MCF 10A (cell line): ENCODE results near the gene METAP1. TPM values are rescaled to one million over a fixed set of nuclear protein-coding genes. Genes with fewer than 3 reads are reported as not detected.

Source experiments
- BruUV-seq: library from RNA; stranded (reverse); fragments of 400-500 nt; replicated peaks from 2 replicates; lab custom pipeline; 2021; lab: Mats Ljungman, UMichigan
- CTCF ChIA-PET: fragments of 300-600 bp; sonication (Branson Sonifier 250); formaldehyde crosslinking; extraction: SDS; loops from one replicate; lab custom pipeline; 2021; ENCODE audit warnings: antibody characterized with exemption, inconsistent platforms; lab: Yijun Ruan, JAX
- POLR2A ChIA-PET: fragments of 300-600, 350-650 bp; sonication (Branson Sonifier 250); formaldehyde crosslinking; extraction: SDS; loops from one replicate; lab custom pipeline; 2020; ENCODE audit warnings: antibody characterized with exemption, inconsistent platforms; lab: Yijun Ruan, JAX
- DNase-seq: peaks from one replicate; pipeline ENCODE4 v3.0.0-alpha.2; 2018; ENCODE audit not compliant: unreplicated experiment
- H3K27ac Mint-ChIP-seq: one replicate; pipeline ENCODE4 v1.8.0; 2022; ENCODE audit warnings: mild to moderate bottlenecking, low read depth, mixed read lengths; ENCODE audit not compliant: unreplicated experiment
- H3K27me3 Mint-ChIP-seq: one replicate; pipeline ENCODE4 v1.8.0; 2022; ENCODE audit warnings: mixed read lengths; ENCODE audit not compliant: insufficient read depth, unreplicated experiment
- H3K36me3 Mint-ChIP-seq: one replicate; pipeline ENCODE4 v1.8.0; 2022; ENCODE audit warnings: mild to moderate bottlenecking, moderate library complexity, mixed read lengths; ENCODE audit not compliant: insufficient read depth, unreplicated experiment
- H3K4me1 Mint-ChIP-seq: one replicate; pipeline ENCODE4 v1.8.0; 2022; ENCODE audit warnings: mixed read lengths; ENCODE audit not compliant: insufficient read depth, unreplicated experiment
- H3K4me3 Mint-ChIP-seq: one replicate; pipeline ENCODE4 v1.8.0; 2022; ENCODE audit warnings: mild to moderate bottlenecking, moderate library complexity, mixed read lengths; ENCODE audit not compliant: unreplicated experiment
- H3K9me3 Mint-ChIP-seq: one replicate; pipeline ENCODE4 v1.8.0; 2022; ENCODE audit warnings: mixed read lengths; ENCODE audit not compliant: unreplicated experiment
- CTCF ChIP-seq: fragments of 200-600 bp; IDR thresholded peaks from one replicate; pipeline ENCODE4 v1.8.0; 2022; ENCODE audit warnings: antibody characterized with exemption, mild to moderate bottlenecking; ENCODE audit not compliant: unreplicated experiment
- intact Hi-C: fragments of 100-400 bp; cut with micrococcal nuclease; formaldehyde crosslinking; loops from 2 replicates; pipeline ENCODE4 v1.14.1; 2022
- total RNA-seq: library from RNA; stranded (reverse); gene quantifications from 2 replicates; pipeline ENCODE4 v1.2.3, GENCODE V29; 2022

METAP1 gene
- total RNA-seq, 1 experiment from 2014 or later = 61.4 TPM

DNA sequence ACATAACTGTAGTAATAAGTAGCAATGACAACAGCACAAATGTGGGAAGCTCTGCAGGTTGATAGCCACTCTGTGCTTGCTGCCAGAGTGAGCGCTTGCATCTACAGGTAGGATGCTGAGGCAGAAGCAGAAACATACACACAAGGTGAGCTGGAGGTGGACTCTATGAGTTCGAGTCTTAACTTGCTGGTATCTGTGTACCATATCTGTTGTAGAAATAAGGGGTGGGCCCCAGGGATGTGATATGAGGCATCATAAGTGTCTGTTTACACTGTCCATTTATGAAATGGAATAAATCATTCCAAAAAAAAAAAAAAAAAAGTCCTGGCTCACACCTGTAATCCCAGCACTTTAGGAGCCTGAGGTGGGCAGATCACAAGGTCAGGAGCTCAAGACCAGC, 33.8 kb upstream of the METAP1 start:
- DNase-seq = no peak
- peaks cover 11% of the 10 kb centered on the region for H3K4me1 Mint-ChIP-seq
- H3K36me3 Mint-ChIP-seq = no peaks in the 10 kb centered on the region
- H3K9me3 Mint-ChIP-seq = no peaks in the 10 kb centered on the region
- H3K27me3 Mint-ChIP-seq = no peaks in the 10 kb centered on the region
- no peak overlapping the region for H3K4me3 Mint-ChIP-seq
- BruUV-seq = no TSS peak
- ChIA-PET CTCF (interaction anchor here (0.6 to 1.5 kb wide), 6 partner anchors 8 to 849 kb away, joined by 3 to 6 read pairs (median 4); no protein-coding TSS in a partner anchor), POLR2A (interaction anchor here (1.1 kb wide), 1 partner anchor 33 kb away, joined by 3 read pairs; the partner anchor contains the start of gene METAP1)
- no peak overlapping the region for H3K27ac Mint-ChIP-seq
- intact Hi-C loops = no loop called here
- no peak for TF ChIP-seq CTCF

- no peaks in the 10 kb centered on the region for H3K9me3 Mint-ChIP-seq
- peak overlapping the region; percentile 90 for H3K27ac Mint-ChIP-seq
- intact Hi-C loops = no loop called here
- H3K36me3 Mint-ChIP-seq = no peaks in the 10 kb centered on the region
- H3K4me1 Mint-ChIP-seq = peaks cover 11% of the 10 kb centered on the region
- ChIA-PET CTCF (interaction anchor here (0.6 to 4.4 kb wide), 6 partner anchors 10 to 42 kb away, joined by 3 to 24 read pairs (median 4); partner anchors contain the start of gene METAP1), POLR2A (interaction anchor here (0.7 to 1.5 kb wide), 5 partner anchors 10 to 66 kb away, joined by 3 to 6 read pairs (median 3); partner anchors contain the start of gene METAP1)
- BruUV-seq = no TSS peak
- DNase-seq = peak; percentile 41
- no peak overlapping the region for H3K4me3 Mint-ChIP-seq
- no peaks in the 10 kb centered on the region for H3K27me3 Mint-ChIP-seq
- no peak for TF ChIP-seq CTCF
These were observed 31.7 kb upstream of the METAP1 start for GRCh38 chr4:98963538-98964433.

- Mint-ChIP-seq H3K4me1 (peaks cover 22% of the 10 kb centered on the region), H3K9me3 (no peaks in the 10 kb centered on the region), H3K4me3 (no peak overlapping the region), H3K27me3 (no peaks in the 10 kb centered on the region), H3K36me3 (no peaks in the 10 kb centered on the region), H3K27ac (no peak overlapping the region)
- POLR2A ChIA-PET = interaction anchor here (1.4 kb wide), 1 partner anchor 37 kb away, joined by 3 read pairs; the partner anchor contains the start of gene EIF4E
- intact Hi-C loops = no loop called here
- TF ChIP-seq CTCF = no peak
- no TSS peak for BruUV-seq
- CTCF ChIA-PET = interaction anchor here (0.6 to 4.4 kb wide), 5 partner anchors 22 to 71 kb away, joined by 3 to 24 read pairs (median 3); partner anchors contain the start of gene METAP1
- DNase-seq = no peak
These were observed 28.6 kb upstream of the METAP1 start for GRCh38 chr4:98966926-98967325.

DNA sequence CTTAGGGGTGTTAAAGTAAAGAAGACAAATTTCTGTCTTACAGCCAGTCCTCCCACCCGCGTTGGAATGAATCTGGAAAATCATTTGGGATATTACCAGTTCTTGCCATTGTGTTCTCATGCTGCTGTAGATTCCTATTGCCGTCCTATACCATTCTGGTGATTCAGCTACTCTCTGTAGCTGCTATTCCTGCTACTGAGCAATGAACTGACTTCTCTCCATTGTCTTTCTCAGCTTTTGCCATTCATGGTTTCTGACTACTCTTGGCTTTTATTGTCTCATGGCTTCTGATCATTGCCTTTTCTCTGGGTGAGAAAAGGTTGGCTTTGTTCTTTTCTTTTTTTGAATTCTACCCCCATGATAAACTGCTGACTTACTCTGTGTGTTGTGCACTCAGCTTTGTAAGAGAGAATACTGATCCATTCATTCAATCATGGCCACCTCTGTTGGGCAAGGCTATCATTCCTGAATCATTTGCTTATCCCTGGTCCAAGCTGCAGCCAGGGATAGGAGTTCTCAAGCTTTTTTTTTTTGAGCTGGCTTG, 27.7 kb upstream of the METAP1 start:
- BruUV-seq = no TSS peak
- Mint-ChIP-seq H3K27ac (no peak overlapping the region), H3K36me3 (no peaks in the 10 kb centered on the region), H3K9me3 (no peaks in the 10 kb centered on the region), H3K27me3 (no peaks in the 10 kb centered on the region), H3K4me3 (no peak overlapping the region), H3K4me1 (peaks cover 22% of the 10 kb centered on the region)
- CTCF ChIA-PET = interaction anchor here (1.3 to 1.6 kb wide), 2 partner anchors 21 to 27 kb away, joined by 3 to 4 read pairs; partner anchors contain the start of gene METAP1
- intact Hi-C loops = no loop called here
- POLR2A ChIA-PET = interaction anchor here (1.0 kb wide), 1 partner anchor 10 kb away, joined by 3 read pairs; no protein-coding TSS in a partner anchor
- DNase-seq = no peak
- TF ChIP-seq CTCF = no peak
